NCI-H748 (cell line): ENCODE data around the gene ITGB3BP.
"Not testable (repeated sequence)": the region's sequence is repeated elsewhere in the genome, so short reads cannot be mapped to it uniquely, and the experiment has no call there.

ENCODE experiments used
- DNase-seq: peaks from one replicate; lab custom pipeline; 2025; ENCODE audit not compliant: unreplicated experiment; lab: John Stamatoyannopoulos, UW

The ITGB3BP gene

DNA sequence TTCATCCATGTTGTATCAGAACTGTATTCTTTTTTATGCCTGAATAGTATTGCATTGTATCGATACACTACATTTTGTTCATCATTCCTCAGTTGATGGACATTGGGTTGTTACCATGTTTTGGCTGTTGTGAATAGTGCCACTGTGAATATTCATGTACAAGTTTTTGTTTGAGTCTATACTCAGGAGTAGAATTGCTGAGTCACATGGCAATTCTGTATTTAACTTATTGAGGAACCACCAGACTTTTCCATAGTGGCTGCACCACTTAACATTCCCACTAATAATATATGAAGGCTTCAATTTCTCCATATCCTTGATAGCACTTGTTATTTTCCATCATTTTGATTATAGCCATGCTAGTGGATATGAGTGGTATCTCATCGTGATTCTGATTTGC, 99.4 kb downstream of the ITGB3BP start:
- no peak for DNase-seq

GRCh38 chr1:63420746-63421145, 102.3 kb downstream of the ITGB3BP start:
- not testable (repeated sequence) for DNase-seq

- DNase-seq: no peak
These were observed 104.9 kb downstream of the ITGB3BP start for GRCh38 chr1:63418101-63418500.

GRCh38 chr1:63414691-63415365, 108.2 kb downstream of the ITGB3BP start:
- DNase-seq: no peak

- no peak for DNase-seq
These were observed 109.6 kb downstream of the ITGB3BP start for GRCh38 chr1:63413394-63413793.

DNA sequence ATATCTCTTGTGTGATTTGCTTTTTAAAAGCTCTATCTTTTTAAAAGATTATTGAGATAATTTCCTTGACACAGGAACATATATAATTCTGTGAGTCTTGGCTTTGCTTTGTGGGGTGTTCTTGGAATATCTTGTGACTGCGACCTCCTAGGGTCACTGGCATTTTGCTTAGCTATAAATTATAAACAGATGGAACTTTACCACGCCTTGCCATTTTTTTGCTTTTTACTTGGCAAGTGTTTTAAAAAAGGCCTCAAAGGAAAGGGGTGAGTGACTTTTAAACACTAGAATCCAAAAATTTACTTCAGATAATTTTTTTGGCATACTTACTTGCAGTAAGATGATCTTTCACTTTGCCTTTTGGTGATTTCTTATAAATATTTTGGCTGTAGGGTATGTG, 112.0 kb downstream of the ITGB3BP start:
- DNase-seq: no peak

DNA sequence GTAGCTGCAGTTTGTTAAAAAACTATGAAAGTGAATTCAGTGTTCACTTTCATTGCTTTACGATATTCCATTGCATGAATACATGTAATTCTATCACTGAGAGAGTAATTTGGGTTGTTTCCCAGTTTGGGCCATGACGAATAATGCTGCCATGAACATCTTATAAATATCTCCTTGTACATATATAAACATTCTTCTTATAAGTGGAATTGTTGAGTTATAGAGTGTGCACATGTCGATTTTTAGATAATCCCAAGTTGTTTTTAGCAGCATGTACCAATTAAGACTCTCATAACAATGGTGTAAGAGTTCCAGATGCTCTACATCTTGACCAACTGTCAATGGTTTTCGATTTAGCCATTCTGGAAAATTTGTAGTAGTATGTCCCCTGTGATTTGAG, 114.7 kb downstream of the ITGB3BP start:
- no peak for DNase-seq

DNA sequence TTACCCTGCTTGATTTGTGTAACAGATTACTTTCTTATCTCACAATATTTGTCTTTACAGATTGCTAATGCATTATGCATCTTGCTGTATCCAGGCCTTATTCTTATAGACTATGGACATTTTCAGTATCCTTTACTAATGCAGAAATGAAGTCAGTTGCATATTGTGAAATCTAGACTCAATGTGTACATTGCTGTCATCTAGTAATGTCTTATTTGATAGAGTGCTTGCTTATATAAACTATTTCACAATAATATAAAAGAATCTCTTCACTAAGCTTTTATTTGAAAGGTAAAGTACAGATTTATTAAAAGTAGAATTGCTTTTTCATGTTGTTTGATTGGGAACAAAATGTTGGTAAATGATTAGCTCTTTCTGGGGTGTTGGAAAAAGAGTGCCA, 116.0 kb downstream of the ITGB3BP start:
- DNase-seq: no peak

DNA sequence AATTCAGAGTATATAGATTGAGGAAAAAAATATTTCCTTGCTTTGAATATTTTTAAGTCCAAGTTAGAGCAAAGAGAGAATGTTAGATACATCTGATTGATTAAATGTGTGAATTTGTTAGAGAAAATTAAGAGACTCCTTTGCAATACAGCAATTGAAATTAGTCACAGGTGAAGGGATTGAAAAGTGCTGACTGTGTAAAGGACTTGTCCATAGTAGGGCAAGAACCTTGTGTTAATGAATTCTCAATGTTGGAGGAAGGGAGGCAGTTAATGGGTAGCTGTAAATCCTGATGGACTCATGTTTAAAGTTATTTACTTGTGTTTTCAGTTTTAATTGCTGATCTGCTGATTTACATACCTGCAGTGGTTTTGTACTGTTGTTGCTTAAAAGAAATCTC, 117.0 kb downstream of the ITGB3BP start:
- DNase-seq: no peak

DNA sequence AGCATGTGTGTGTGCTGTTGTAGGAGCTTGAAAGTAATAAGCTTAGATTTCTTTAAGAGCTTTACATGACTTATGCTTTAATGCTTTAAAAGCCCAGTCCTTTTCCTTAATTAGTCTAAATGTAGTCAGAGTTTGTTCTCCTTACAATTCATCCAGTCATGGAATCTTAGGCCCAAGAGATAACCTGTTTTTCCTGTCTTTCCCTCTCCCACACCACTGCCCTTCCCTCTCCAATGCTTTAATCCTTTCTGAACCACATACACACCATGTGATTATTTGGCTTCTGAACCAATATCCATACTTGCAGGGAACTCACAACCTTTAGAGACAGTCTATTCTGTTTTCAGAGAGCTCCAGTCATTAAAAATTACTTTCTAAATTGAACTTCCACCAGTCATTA, 118.0 kb downstream of the ITGB3BP start:
- no peak for DNase-seq

DNA sequence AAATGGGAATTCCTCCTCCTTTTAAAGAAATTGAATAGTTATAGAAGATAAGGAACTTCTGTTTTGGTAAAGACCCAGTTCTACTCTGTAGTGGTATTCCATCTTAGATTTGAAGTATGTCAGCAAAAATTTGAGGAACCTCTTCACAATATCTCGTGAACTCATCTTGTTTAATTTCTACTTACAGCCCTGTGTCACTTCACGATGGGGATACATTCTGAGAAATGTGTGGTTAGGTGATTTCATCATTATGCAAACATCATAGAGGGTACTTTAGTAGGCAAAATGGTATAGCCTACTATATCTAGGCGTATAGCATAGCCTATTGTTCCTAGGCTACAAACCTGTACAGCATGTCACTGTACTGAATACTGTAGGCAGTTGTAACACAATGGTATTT, 119.6 kb downstream of the ITGB3BP start:
- DNase-seq: no peak

GRCh38 chr1:63401945-63402344, 121.1 kb downstream of the ITGB3BP start:
- DNase-seq: no peak
